Activated CD8-positive, alpha-beta memory T cell treated with anti-CD3 and anti-CD28 coated beads, Interleukin-2, amount 10 ng/mL, durations not matched to agents 7 days and 5 days (primary cell): ENCODE results near the gene TXNL4A. TPM values are rescaled to one million over a fixed set of nuclear protein-coding genes. Genes with fewer than 3 reads are reported as not detected.

Experiments used
- ATAC-seq: fragments of 150-1000 bp; cut with Tn5 transposase; one replicate; pipeline ENCODE4 v1.10.0; 2021; ENCODE audit warnings: moderate library complexity
- CTCF ChIA-PET: fragments of 350-600 bp; sonication (Branson Sonifier 250); formaldehyde crosslinking; loops from one replicate; lab custom pipeline; 2021; ENCODE audit warnings: antibody characterized with exemption; lab: Charles Lee
- DNase-seq: peaks from one replicate; pipeline ENCODE4 v3.0.0-alpha.2; 2020
- H3K27ac Mint-ChIP-seq: one replicate; pipeline ENCODE4 v1.8.0; 2021; ENCODE audit warnings: mild to moderate bottlenecking, mixed read lengths
- H3K27me3 Mint-ChIP-seq: one replicate; pipeline ENCODE4 v1.8.0; 2021; ENCODE audit warnings: mixed read lengths
- H3K36me3 Mint-ChIP-seq: one replicate; pipeline ENCODE4 v1.8.0; 2021; ENCODE audit warnings: mild to moderate bottlenecking, mixed read lengths
- H3K4me1 Mint-ChIP-seq: one replicate; pipeline ENCODE4 v1.8.0; 2021; ENCODE audit warnings: mixed read lengths
- H3K4me3 Mint-ChIP-seq: one replicate; pipeline ENCODE4 v1.8.0; 2021; ENCODE audit warnings: mild to moderate bottlenecking, moderate library complexity, mixed read lengths
- H3K9me3 Mint-ChIP-seq: one replicate; pipeline ENCODE4 v1.8.0; 2022; ENCODE audit warnings: low read depth, mixed read lengths
- total RNA-seq, 2 experiments: library from RNA; stranded (reverse); gene quantifications; one replicate each; pipeline ENCODE4 v1.2.3, GENCODE V29; 2021

Gene TXNL4A
- total RNA-seq, 2 experiments from 2014 or later: 140 to 151 TPM

DNA sequence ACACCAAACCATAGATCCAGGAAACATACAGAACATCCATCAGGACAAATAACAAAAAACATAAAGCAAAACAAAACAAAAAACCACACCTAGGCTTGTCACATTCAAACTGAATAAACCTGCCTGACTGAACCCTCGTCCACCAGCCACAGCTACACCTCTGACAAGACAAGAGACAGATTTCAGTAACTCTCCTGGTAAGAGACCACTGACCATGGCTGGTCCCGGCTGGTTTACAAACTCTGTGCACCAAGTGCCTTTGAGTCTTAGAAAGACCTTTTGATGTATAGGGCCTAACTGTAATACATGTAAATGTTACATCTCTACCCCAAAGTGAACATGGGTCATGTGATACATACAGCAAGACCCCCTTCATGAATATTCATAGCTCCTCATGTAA, 32.1 kb downstream of the TXNL4A start:
- ATAC-seq (no peak), DNase-seq (no peak)
- Mint-ChIP-seq H3K36me3 (no peaks in the 10 kb centered on the region), H3K4me1 (peaks cover 30% of the 10 kb centered on the region), H3K27me3 (peaks cover 20% of the 10 kb centered on the region), H3K27ac (peak overlapping the region; percentile 5), H3K9me3 (no peaks in the 10 kb centered on the region), H3K4me3 (no peak overlapping the region)
- CTCF ChIA-PET: no interaction called here

DNA sequence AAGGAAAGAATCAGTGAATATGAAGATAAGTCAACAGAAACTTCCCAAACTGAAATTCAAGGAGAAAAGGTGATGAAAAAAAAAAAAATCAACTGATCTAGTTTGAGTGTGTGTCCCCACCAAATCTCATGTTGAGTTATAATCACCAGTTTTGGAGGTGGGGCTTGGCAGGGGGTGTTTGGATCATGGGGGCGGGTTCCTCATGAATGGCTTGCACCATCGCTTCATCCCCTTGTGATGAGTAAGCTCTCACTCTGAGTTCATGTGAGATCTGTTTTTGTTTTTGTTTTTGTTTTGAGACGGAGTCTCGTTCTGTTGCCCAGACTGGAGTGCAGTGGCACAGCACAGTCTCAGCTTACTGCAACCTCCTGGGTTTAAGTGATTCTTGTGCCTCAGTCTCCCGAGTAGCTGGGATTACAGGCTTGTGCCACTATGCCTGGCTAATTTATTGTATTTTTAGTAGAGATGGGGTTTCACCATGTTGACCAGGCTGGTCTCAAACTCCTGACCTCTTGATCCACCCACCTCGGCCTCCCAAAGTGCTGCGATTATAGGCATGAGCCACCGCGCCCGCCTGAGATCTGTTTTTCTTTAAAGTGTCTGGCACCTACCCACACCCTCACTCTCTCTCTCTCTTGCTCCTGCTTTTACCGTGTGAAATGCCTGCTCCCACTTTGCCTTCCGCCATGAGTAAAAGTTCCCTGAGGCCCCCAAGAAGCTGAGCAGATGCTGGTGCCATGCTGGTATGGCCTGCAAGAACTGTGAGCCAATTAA, 32.9 kb downstream of the TXNL4A start:
- Mint-ChIP-seq H3K4me3 (no peak overlapping the region), H3K36me3 (no peaks in the 10 kb centered on the region), H3K27me3 (peaks cover 15% of the 10 kb centered on the region), H3K9me3 (no peaks in the 10 kb centered on the region), H3K27ac (no peak overlapping the region), H3K4me1 (peaks cover 26% of the 10 kb centered on the region)
- CTCF ChIA-PET: no interaction called here
- DNase-seq: no peak
- ATAC-seq: no peak

DNA sequence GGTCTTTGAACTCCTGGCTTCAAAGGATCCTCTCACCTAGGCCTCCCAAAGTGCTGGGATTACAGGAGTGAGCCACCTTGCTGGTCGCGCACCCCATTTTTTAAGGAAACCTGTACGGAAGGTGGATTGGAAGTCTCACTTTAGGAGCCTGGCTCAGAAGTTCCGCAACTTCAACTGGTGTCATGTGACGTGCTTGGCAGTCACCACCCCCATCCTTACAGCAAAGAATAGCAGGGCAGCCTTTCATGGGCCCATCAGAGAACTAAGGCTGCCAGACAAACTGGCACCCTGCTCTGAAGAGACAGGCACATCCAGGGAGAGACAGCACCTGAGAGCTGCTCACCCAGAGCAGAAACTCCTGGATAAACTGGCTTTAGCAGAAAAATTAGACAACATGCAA, 33.6 kb downstream of the TXNL4A start:
- no peak overlapping the region for H3K4me3 Mint-ChIP-seq
- no peaks in the 10 kb centered on the region for H3K36me3 Mint-ChIP-seq
- ATAC-seq (no peak), DNase-seq (no peak)
- CTCF ChIA-PET: no interaction called here
- peaks cover 25% of the 10 kb centered on the region for H3K4me1 Mint-ChIP-seq
- peaks cover 13% of the 10 kb centered on the region for H3K27me3 Mint-ChIP-seq
- H3K9me3 Mint-ChIP-seq: no peaks in the 10 kb centered on the region
- no peak overlapping the region for H3K27ac Mint-ChIP-seq

DNA sequence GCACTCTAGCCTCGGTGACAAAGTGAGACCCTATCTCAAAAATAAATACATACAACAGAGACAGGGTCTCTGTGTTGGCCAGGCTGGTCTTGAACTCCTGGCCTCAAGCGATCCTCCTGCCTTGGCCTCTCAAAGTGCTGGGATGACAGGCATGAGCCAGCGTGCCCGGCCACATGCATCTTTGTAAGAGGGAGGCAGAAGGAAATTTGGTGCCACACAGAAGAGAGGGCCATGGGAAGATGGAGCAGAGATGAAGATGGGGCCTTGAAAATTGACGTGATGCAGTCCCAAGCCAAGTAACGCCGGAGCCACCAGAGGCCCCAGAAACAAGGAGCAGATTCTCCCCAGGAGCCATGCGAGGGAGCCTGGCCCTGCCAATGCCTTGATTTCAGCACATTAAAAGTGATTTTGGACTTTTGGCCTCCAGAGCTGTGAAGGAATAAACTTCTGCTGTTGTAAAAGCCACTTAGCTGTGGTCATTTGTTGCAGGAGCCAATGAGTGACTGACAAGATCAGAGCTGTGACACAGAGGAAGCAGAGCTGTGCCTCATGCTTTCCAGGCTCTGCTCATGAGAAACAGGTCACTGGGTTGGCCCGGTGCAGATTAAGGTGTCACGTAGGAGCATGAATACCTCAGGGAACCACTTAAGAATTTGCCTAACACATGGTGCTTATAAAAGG, 34.3 kb downstream of the TXNL4A start:
- ATAC-seq (no peak), DNase-seq (no peak)
- Mint-ChIP-seq H3K4me1 (peaks cover 26% of the 10 kb centered on the region), H3K9me3 (no peaks in the 10 kb centered on the region), H3K27me3 (peaks cover 13% of the 10 kb centered on the region), H3K36me3 (no peaks in the 10 kb centered on the region), H3K27ac (no peak overlapping the region), H3K4me3 (no peak overlapping the region)
- CTCF ChIA-PET: interaction anchor here (0.9 kb wide), 1 partner anchor 28 kb away, joined by 3 read pairs; no protein-coding TSS in a partner anchor

DNA sequence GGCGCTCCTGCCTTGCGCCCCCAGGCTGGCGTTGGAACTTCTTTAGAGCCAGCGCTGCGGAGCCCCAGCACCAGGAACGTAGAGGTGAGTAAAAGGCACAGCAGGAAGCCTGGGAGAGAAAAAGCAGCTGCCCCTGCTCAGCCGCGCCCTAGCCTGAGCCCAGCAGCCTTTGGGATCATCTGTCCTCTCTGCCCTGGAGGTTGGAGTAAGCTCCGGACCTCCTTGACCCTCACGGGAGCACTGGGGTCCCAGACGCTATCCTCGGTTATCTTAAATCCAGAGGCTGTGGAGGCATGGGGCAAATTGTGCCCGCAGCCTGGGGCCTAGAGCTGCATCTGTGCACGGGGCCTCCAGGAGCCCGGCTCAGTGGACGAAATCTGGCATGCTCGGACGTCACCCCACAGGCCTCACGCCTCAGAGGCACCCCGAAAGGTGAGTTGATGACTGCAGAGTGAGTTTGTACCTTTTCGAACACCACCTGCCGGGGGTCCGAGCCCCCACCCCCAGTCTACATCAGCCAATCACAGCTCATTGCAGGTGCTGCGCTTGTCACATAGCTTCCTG, 35.3 kb downstream of the TXNL4A start:
- no peak for DNase-seq
- no peak for ATAC-seq
- no peak overlapping the region for H3K27ac Mint-ChIP-seq
- CTCF ChIA-PET: interaction anchor here (0.9 kb wide), 1 partner anchor 29 kb away, joined by 3 read pairs; no protein-coding TSS in a partner anchor
- H3K4me1 Mint-ChIP-seq: peaks cover 26% of the 10 kb centered on the region
- H3K4me3 Mint-ChIP-seq: no peak overlapping the region
- H3K27me3 Mint-ChIP-seq: peaks cover 13% of the 10 kb centered on the region
- H3K9me3 Mint-ChIP-seq: no peaks in the 10 kb centered on the region
- peaks cover 3% of the 10 kb centered on the region for H3K36me3 Mint-ChIP-seq

DNA sequence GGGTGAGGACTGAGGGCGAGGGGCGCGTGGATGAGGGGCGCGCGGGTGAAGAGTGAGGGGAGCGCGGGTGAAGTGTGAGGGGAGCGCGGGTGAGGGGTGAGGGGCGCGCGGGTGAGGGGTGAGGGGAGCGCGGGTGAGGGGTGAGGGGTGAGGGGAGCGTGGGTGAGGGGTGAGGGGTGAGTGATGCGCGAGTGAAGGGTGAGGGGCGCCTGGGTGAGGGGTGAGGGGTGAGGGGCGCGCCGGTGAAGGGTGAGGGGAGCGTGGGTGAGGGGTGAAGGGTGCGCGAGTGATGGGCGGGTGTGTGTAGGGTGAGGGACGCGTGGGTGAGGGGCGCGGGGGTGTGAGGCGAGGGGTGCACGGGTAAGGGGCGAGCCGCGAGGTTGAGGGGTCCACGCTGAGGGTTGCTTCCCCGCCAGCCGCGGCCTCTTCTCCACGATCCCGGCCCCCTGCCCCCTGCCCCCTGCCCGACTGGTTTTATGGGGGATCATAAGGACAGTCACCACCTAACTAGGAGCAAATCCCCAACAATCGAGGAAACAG, 35.8 kb downstream of the TXNL4A start:
- Mint-ChIP-seq H3K27me3 (peaks cover 13% of the 10 kb centered on the region), H3K36me3 (peaks cover 3% of the 10 kb centered on the region), H3K9me3 (no peaks in the 10 kb centered on the region), H3K4me3 (no peak overlapping the region), H3K4me1 (peaks cover 26% of the 10 kb centered on the region), H3K27ac (no peak overlapping the region)
- CTCF ChIA-PET: interaction anchor here (1.3 kb wide), 2 partner anchors 10 to 11 kb away, joined by 3 to 4 read pairs; no protein-coding TSS in a partner anchor
- ATAC-seq (no peak), DNase-seq (no peak)

DNA sequence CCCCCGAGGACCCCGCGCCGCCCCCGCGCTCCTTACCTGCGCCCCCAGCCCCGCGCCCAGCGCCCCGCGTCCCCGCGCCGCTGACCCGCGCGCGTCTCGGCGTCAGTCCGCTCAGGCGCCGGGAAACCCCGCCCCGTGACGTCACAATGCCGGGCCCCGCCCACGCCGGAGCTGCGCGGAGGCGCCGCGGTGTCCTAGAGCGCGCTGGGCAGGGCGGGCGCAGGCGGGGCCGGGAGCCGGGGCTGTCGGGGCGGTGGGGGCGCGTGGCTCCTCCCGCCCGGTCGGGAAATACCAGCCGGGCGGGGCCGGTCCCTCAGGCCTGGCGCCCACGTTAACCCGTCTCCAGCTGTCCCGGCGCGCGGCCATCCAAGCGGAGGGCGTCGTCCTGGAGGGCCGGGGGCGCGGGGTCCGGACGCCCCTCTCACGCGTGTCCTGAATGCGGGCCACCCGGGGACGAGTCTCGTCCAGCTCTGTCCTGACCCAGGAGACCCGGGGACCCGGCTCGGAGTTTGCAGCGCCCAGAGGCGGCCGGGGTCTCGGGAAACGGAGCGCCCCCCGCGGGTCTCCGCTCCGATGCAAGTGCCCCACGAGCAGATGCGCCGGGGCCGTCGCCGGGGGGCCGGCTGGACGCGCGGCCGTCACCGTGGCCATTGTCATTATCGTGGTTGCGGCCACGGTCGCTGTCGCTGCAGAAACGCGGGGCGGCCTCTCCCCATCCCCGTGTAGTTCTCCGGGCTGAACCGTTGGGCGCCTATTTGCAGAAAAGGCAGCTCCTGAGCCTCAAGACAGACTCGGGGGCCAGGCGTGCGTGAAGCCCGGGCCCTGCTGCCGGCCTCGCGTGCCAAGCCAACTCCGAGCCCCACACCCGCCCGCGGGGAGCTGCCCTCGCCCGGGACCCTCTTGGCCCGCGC, 36.6 kb downstream of the TXNL4A start, which contains the start of gene SLC66A2:
Gene SLC66A2 (minus strand): TSS at position 109 of the 911 bp plus-strand sequence. CDS start 727 bp downstream, outside the sequence.
- peak; percentile 93 for ATAC-seq

DNA sequence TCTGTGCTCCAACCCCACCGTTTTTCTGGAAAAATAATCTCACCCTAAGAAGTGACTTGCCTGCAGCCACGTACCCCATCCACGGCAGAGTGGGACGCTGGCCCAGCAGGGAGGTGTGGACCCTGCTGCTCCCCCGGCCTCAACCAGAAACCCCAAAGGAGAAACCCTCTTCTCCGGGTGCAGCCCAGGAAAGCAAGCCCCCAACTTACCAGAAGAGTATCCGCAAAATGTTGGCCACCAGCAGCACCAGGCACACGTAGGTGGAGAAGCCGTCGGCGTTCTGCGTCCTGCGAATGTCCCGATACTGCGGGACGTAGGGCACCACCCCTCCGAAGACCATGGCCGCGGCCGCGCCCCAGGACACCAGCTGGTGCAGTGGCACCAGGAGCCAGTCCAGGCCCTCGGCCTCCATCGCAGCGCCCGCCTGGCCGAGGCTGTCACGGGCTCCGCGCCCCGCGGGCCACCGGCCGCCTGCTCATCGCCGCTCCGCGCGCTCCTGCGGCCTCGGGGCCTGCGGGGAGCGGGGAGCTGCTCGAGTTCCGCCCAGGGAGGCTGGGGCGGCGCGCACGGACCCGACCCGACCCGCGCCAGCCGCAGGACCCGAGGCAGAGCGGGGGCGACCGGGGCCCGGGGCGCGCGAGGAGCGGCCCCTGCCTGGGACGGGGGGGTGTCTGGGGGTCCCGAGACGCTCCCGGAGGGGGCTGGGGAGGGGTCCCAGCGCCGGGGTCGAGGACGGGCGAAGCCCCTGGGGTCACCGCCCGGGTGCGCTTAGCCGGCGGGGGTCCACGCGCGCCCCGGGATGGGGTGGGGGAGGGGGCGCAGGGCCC, 37.6 kb downstream of the TXNL4A start:
- DNase-seq: no peak
- Mint-ChIP-seq H3K4me1 (peaks cover 26% of the 10 kb centered on the region), H3K4me3 (peak overlapping the region; percentile 66), H3K27me3 (peaks cover 3% of the 10 kb centered on the region), H3K9me3 (no peaks in the 10 kb centered on the region), H3K27ac (peak overlapping the region; percentile 0), H3K36me3 (peaks cover 3% of the 10 kb centered on the region)
- CTCF ChIA-PET: interaction anchor here (1.0 to 1.5 kb wide), 3 partner anchors 33 to 83 kb away, joined by 3 to 5 read pairs (median 3); partner anchors contain the start of gene RBFA
- ATAC-seq: peak; percentile 21

More for the DNA sequence above, 36.6 kb downstream of the TXNL4A start, which contains the start of gene SLC66A2:
- peak within 1 kb of the TSS; percentile 0 for H3K27ac Mint-ChIP-seq
- H3K9me3 Mint-ChIP-seq: no peaks in the 10 kb centered on the region
- peaks cover 3% of the 10 kb centered on the region for H3K36me3 Mint-ChIP-seq
- peak within 1 kb of the TSS; percentile 66 for H3K4me3 Mint-ChIP-seq
- peak; percentile 93 for DNase-seq
- CTCF ChIA-PET: interaction anchor here (0.7 to 1.5 kb wide), 4 partner anchors 10 to 251 kb away, joined by 3 to 5 read pairs (median 4); no protein-coding TSS in a partner anchor
- peaks cover 26% of the 10 kb centered on the region for H3K4me1 Mint-ChIP-seq
- H3K27me3 Mint-ChIP-seq: peaks cover 13% of the 10 kb centered on the region

DNA sequence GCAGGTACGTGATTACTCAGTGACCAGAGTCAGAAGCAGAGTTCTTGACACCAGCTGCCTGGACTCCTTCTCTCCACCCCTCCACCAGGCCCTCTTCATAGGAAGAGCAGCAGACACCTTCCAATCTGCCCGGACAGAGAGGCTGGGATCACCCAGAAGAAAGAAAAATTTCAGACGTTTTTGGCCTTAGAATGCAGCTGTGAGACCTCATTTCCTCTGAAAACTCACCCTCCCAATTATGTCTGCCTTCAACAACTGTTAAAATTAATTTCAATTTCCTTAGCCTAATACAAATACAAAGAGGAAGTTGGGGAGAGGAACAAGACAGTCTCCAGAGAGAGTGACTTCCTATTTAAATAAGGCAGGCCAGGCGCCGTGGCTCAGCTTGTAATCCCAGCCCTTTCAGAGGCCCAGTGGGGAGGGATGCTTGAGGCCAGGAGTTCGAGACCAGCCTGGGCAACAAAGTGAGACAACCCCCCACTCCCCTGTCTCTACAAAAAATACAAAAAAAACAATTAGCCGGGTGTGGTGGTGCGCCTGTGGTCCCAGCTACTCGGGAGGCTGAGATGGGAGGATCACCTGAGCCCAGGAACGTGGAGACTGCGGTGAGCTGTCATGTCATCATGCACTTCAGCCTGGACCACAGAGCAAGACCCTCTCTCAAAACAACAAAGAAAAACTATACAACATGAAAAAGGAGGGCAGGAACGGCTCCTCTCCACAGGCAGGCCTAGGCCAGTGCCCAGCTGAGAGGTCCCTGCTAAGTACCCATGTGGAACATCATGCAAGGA, 38.5 kb downstream of the TXNL4A start:
- H3K9me3 Mint-ChIP-seq: no peaks in the 10 kb centered on the region
- peaks cover 3% of the 10 kb centered on the region for H3K36me3 Mint-ChIP-seq
- ATAC-seq (no peak), DNase-seq (no peak)
- CTCF ChIA-PET: interaction anchor here (1.0 to 1.3 kb wide), 2 partner anchors 38 to 84 kb away, joined by 3 read pairs; partner anchors contain the start of gene RBFA
- H3K4me1 Mint-ChIP-seq: peaks cover 21% of the 10 kb centered on the region
- peak overlapping the region; percentile 66 for H3K4me3 Mint-ChIP-seq
- peaks cover 1% of the 10 kb centered on the region for H3K27me3 Mint-ChIP-seq
- H3K27ac Mint-ChIP-seq: peak overlapping the region; percentile 0

DNA sequence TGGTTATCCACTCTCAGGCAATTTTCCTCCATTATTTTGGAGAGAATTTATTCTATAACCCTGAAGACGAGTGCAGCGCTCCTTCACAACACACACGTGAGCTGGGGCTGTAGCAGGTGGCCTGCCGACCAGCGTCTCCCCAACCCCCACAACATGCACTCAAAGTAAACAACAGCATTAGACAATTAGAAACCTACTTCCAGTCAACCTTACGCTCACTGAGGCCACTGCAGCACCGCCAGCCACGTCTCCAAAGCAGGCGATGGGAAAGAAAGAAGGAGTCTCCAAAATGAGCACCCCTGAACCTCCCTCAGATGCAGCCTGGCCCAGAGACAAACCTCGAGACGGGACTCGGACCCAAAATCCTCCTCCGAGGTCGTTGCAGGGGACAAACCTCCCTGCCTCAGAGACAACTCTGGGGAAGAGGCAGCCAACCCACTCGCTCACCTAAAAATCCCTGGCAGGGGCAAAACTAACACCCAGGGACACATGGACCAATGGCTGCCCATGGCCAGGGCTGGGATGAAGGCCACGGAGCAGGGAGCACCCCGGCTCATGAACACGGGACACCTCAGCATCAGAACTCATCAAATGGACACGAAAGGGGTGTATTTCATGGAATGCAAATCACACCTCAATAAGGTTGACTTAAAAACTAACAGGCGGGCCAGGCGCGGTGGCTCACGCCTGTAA, 39.5 kb downstream of the TXNL4A start:
- Mint-ChIP-seq H3K27ac (peak overlapping the region; percentile 1), H3K4me3 (no peak overlapping the region), H3K4me1 (peaks cover 26% of the 10 kb centered on the region), H3K36me3 (peaks cover 3% of the 10 kb centered on the region), H3K9me3 (no peaks in the 10 kb centered on the region), H3K27me3 (no peaks in the 10 kb centered on the region)
- CTCF ChIA-PET: no interaction called here
- DNase-seq (no peak), ATAC-seq (no peak)
